ENCODE measurements around the gene ZFP36L1.

DNA sequence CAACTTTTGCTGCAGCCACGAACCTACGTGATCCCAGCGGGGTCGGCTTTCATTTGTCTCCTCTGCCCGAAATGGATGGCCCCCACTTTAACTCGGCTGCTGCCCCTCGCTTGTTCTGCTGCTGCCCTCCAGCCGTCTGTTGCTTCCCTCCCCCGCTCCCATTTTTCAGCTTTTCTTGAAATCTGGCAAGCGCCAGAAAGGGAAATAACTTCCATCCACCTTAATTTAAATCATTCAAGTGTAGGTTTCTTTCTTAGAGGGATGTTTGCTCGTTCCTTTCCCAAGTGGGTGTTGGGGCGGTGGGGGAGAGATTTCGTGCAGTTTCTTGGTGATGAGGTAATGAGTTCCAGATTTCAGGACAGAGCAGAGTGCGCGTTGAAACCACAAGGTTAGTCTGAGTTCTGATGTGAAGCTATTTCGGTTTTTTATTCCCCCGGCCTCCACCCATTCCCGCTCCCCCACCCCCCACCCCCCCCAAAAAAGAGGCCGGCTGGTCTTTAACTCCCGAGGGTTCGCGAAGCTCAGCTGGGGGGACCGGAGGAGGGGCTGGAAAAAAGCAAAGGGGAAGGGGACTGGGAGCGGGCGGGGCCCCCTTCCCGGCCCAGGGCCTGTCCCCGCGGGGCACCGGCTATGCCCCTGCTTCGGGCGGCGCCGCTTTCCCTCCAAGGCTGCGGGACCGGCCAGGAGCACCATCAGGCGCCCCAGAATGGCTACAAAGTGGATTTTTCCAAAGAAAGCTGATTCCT, 2.2 kb upstream of the ZFP36L1 start:
- no peak for TF ChIP-seq CTCF (IDR thresholded peaks at IDR 0.05)
- TF ChIP-seq POLR2A (IDR thresholded peaks at IDR 0.05) = peak in 1 of 2 donors; percentile 38

Measured in vagina (tissue), 2 donors.